B cell (primary cell): ENCODE measurements around the gene KIF16B. TPM values are rescaled to one million over a fixed set of nuclear protein-coding genes. Genes with fewer than 3 reads are reported as not detected.

ENCODE experiments used
- ATAC-seq: fragments of 200-7000 bp; cut with Tn5 transposase; one replicate; pipeline ENCODE4 v1.10.0; 2021; ENCODE audit warnings: low read depth, mild to moderate bottlenecking, moderate number of reproducible peaks, moderate library complexity
- CTCF ChIA-PET: fragments of 350-600 bp; sonication (Branson Sonifier 250); formaldehyde crosslinking; loops from one replicate; lab custom pipeline; 2021; ENCODE audit warnings: antibody characterized with exemption, inconsistent platforms; lab: Charles Lee
- POLR2A ChIA-PET: fragments of 350-600 bp; sonication (Branson Sonifier 250); formaldehyde crosslinking; loops from one replicate; lab custom pipeline; 2021; ENCODE audit warnings: antibody characterized with exemption; lab: Charles Lee
- DNase-seq: peaks from one replicate; pipeline ENCODE4 v3.0.0; 2013
- H2AFZ ChIP-seq: 2 replicates; pipeline ENCODE4 v1.6.1; 2012; ENCODE audit warnings: mild to moderate bottlenecking, low read depth, low read length; ENCODE audit not compliant: insufficient read depth, poor library complexity, severe bottlenecking
- H3K27ac ChIP-seq, 2 donors: 1 replicate in 1 of 2; 2 replicates in 1 of 2; pipeline ENCODE4 v1.5.1; 2012 to 2013; ENCODE audit warnings: low read length in 2 of 2, mild to moderate bottlenecking in 2 of 2, moderate library complexity in 1 of 2
- H3K27me3 ChIP-seq, 4 experiments: fragments of 200-600 bp in 1 of 4; sonication (generic) in 1 of 4; replicated peaks in 1 of 4; 1 replicate in 2 of 4; 2 replicates in 2 of 4; pipeline versions ENCODE4 v1.6.1 to v1.7.0; 2013 to 2016; ENCODE audit warnings: low read length in 3 of 4, mild to moderate bottlenecking in 2 of 4, mixed read lengths in 1 of 4, moderate library complexity in 1 of 4; ENCODE audit not compliant: insufficient read depth in 4 of 4, control insufficient read depth in 3 of 4; ENCODE audit errors: control extremely low read depth in 1 of 4
- H3K36me3 ChIP-seq, 2 experiments: replicated peaks in 1 of 2; 1 replicate in 1 of 2; 2 replicates in 1 of 2; pipeline versions ENCODE4 v1.6.1 to v1.7.1; 2013; ENCODE audit warnings: low read length in 1 of 2; ENCODE audit not compliant: insufficient read depth in 2 of 2, control insufficient read depth in 1 of 2; ENCODE audit errors: control extremely low read depth in 1 of 2, extremely low read depth in 1 of 2
- H3K4me1 ChIP-seq, 2 donors: fragments of 200-600 bp in 1 of 2; sonication (generic) in 1 of 2; 1 replicate in 1 of 2; 2 replicates in 1 of 2; pipeline versions ENCODE4 v1.5.1 to v1.6.1; 2013 to 2017; ENCODE audit warnings: low read length in 2 of 2; ENCODE audit not compliant: control insufficient read depth in 2 of 2, insufficient read depth in 2 of 2
- H3K4me2 ChIP-seq: replicated peaks from 2 replicates; pipeline ENCODE3; 2012; ENCODE audit warnings: mild to moderate bottlenecking, low read depth, low read length; ENCODE audit not compliant: poor library complexity, severe bottlenecking
- H3K4me3 ChIP-seq, 5 experiments: fragments of 200-600 bp in 1 of 5; sonication (generic) in 1 of 5; 1 replicate in 3 of 5; 2 replicates in 2 of 5; pipeline versions ENCODE4 v1.5.1 to v1.7.0; 2011 to 2016; ENCODE audit warnings: low read length in 4 of 5, mild to moderate bottlenecking in 4 of 5, low read depth in 2 of 5, control low read depth in 1 of 5, moderate library complexity in 1 of 5; ENCODE audit not compliant: insufficient read depth in 1 of 5; ENCODE audit errors: control extremely low read depth in 1 of 5, extremely low read depth in 1 of 5
- H3K79me2 ChIP-seq: fragments of 200-600 bp; sonication (generic); one replicate; pipeline ENCODE4 v1.6.0; 2016; ENCODE audit warnings: low read length; ENCODE audit not compliant: control insufficient read depth, insufficient read depth
- H3K9ac ChIP-seq: fragments of 200-600 bp; sonication (generic); 2 replicates; pipeline ENCODE4 v1.6.1; 2017; ENCODE audit warnings: mild to moderate bottlenecking, low read length, moderate library complexity
- H3K9me3 ChIP-seq, 3 donors: one replicate each; pipeline versions ENCODE4 v1.6.1 to v1.7.1; 2013; ENCODE audit warnings: low read length in 2 of 3; ENCODE audit not compliant: control insufficient read depth in 2 of 3, insufficient read depth in 1 of 3; ENCODE audit errors: control extremely low read depth in 1 of 3
- H4K20me1 ChIP-seq: 2 replicates; pipeline ENCODE4 v1.6.0; 2012; ENCODE audit warnings: mild to moderate bottlenecking, low read length; ENCODE audit not compliant: insufficient read depth, control insufficient read depth, poor library complexity, severe bottlenecking
- H3K27ac Mint-ChIP-seq: one replicate; pipeline ENCODE4 v1.8.0; 2021; ENCODE audit warnings: mixed read lengths
- H3K27me3 Mint-ChIP-seq: one replicate; pipeline ENCODE4 v1.8.0; 2021; ENCODE audit warnings: mixed read lengths
- H3K4me1 Mint-ChIP-seq: one replicate; pipeline ENCODE4 v1.8.0; 2021; ENCODE audit warnings: mixed read lengths
- H3K4me3 Mint-ChIP-seq: one replicate; pipeline ENCODE4 v1.8.0; 2021; ENCODE audit warnings: mixed read lengths
- H3K9me3 Mint-ChIP-seq: one replicate; pipeline ENCODE4 v1.8.0; 2022; ENCODE audit warnings: mixed read lengths; ENCODE audit not compliant: insufficient read depth
- EZH2 ChIP-seq: IDR thresholded peaks from 2 replicates; pipeline ENCODE4 v1.6.1; 2012; ENCODE audit warnings: borderline replicate concordance, low read depth, mild to moderate bottlenecking, moderate library complexity, low read length; ENCODE audit not compliant: insufficient read depth, poor library complexity, severe bottlenecking
- WGBS: methylation state at CpG from one replicate; pipeline ENCODE4 v1.1.5; 2013; ENCODE audit warnings: missing lambda C conversion rate; ENCODE audit not compliant: insufficient coverage; 5-methylcytosine and 5-hydroxymethylcytosine counted together
- intact Hi-C: fragments of 100-400 bp; cut with micrococcal nuclease; formaldehyde crosslinking; loops from one replicate; pipeline ENCODE4 v1.10.0; 2022
- polyA minus RNA-seq: library from RNA; depleted of rRNA, polyadenylated mRNA; stranded (reverse); fragments of >200 nt; gene quantifications from 2 replicates; pipeline ENCODE4 v1.2.3, GENCODE V29; 2012
- polyA plus RNA-seq: library from polyadenylated mRNA; depleted of rRNA; stranded (reverse); fragments of >200 nt; gene quantifications from 2 replicates; pipeline ENCODE4 v1.2.3, GENCODE V29; 2012
- total RNA-seq, 2 donors: library from RNA; stranded (reverse); fragments of 120-200 nt in 1 of 2; gene quantifications; 1 replicate in 1 of 2; 2 replicates in 1 of 2; pipeline versions ENCODE4 v1.2.3 to v1.2.4, GENCODE V29; 2013 to 2022
- TF ChIP-seq, protein P1 (sequence below): fragments of 200-600 bp; IDR thresholded peaks from one replicate; pipeline ENCODE4 v1.8.0; 2022; ENCODE audit warnings: antibody characterized with exemption, mild to moderate bottlenecking

Gene KIF16B
- 12.4 and 13.0 TPM in 2 replicates for total RNA-seq
- total RNA-seq (2013): 10.1 TPM
- 4.5 and 4.8 TPM in 2 replicates for polyA plus RNA-seq
- polyA minus RNA-seq: 6.4 and 8.1 TPM in 2 replicates

GRCh38 chr20:16573001-16573965 lies at the start of gene KIF16B:
TSS of gene KIF16B (minus strand) at chr20:16573448. CDS start at chr20:16573275, 173 bp downstream.
- Mint-ChIP-seq H3K27me3 (no peaks in the 10 kb centered on the region), H3K27ac (peak within 1 kb of the TSS; percentile 84), H3K4me3 (peak within 1 kb of the TSS; percentile 92), H3K9me3 (no peaks in the 10 kb centered on the region), H3K4me1 (peaks cover 42% of the 10 kb centered on the region)
- POLR2A ChIA-PET: no interaction called here
- peaks cover 22 to 28% of the 10 kb centered on the region in 2 donors for H3K4me1 ChIP-seq
- H4K20me1 ChIP-seq: no peaks in the 10 kb centered on the region
- peak; percentile 89 for ATAC-seq
- peak within 1 kb of the TSS; percentile 38 to 60 for H3K27ac ChIP-seq
- TF ChIP-seq, protein P1, sequence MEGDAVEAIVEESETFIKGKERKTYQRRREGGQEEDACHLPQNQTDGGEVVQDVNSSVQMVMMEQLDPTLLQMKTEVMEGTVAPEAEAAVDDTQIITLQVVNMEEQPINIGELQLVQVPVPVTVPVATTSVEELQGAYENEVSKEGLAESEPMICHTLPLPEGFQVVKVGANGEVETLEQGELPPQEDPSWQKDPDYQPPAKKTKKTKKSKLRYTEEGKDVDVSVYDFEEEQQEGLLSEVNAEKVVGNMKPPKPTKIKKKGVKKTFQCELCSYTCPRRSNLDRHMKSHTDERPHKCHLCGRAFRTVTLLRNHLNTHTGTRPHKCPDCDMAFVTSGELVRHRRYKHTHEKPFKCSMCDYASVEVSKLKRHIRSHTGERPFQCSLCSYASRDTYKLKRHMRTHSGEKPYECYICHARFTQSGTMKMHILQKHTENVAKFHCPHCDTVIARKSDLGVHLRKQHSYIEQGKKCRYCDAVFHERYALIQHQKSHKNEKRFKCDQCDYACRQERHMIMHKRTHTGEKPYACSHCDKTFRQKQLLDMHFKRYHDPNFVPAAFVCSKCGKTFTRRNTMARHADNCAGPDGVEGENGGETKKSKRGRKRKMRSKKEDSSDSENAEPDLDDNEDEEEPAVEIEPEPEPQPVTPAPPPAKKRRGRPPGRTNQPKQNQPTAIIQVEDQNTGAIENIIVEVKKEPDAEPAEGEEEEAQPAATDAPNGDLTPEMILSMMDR: no peak
- TF ChIP-seq EZH2: no peak
- intact Hi-C loops: loop anchor here (1.0 to 5.0 kb wide), 3 partner anchors 157 to 1894 kb away; partner anchors contain the start of genes DZANK1, POLR3F and SNRPB2
- peaks cover 17% of the 10 kb centered on the region for H3K79me2 ChIP-seq
- DNase-seq: peak; percentile 89
- 7% methylated on average over 61 of the region's 65 CpGs for WGBS
- H3K4me2 ChIP-seq: peak within 1 kb of the TSS; percentile 75
- peak within 1 kb of the TSS; percentile 88 for H2AFZ ChIP-seq
- H3K36me3 ChIP-seq: no peaks in the 10 kb centered on the region
- peak within 1 kb of the TSS; percentile 92 for H3K9ac ChIP-seq
- peak within 1 kb of the TSS; percentile 72 to 86 (median 83) for H3K4me3 ChIP-seq
- H3K9me3 ChIP-seq: no peaks in the 10 kb centered on the region
- H3K27me3 ChIP-seq: no peaks in the 10 kb centered on the region
- CTCF ChIA-PET: no interaction called here

DNA sequence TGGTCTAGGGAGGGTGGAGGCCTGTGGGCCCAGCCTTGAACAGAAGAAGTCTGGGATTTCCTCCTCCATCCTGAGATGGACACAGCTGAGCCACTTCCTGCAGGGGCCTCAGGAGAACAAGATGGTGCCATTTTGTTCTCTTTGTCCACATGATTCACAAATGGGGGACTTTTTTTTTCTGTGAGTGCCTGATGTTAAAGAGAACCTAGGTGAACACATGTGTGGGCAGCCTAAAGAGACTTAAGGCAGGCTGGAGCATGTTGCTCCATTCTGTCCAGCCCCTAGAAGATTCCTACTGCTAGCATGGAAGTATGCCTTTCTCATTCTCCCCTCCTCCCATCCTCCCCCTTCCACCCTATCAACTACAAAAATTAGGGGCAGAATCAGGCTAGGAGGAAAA lies 49.3 kb upstream of the KIF16B start:
- no peak overlapping the region for H2AFZ ChIP-seq
- intact Hi-C loops: no loop called here
- no peaks in the 10 kb centered on the region for H3K79me2 ChIP-seq
- TF ChIP-seq, protein P1: no peak
- TF ChIP-seq EZH2: no peak
- no peaks in the 10 kb centered on the region for H3K36me3 ChIP-seq
- Mint-ChIP-seq H3K4me3 (no peak overlapping the region), H3K27ac (no peak overlapping the region), H3K9me3 (peaks cover 2% of the 10 kb centered on the region), H3K4me1 (no peaks in the 10 kb centered on the region), H3K27me3 (peaks cover 13% of the 10 kb centered on the region)
- no peaks in the 10 kb centered on the region for H3K27me3 ChIP-seq
- no peak overlapping the region for H3K4me2 ChIP-seq
- H4K20me1 ChIP-seq: no peaks in the 10 kb centered on the region
- CTCF ChIA-PET: no interaction called here
- H3K4me3 ChIP-seq: no peak overlapping the region
- H3K27ac ChIP-seq: no peak overlapping the region
- POLR2A ChIA-PET: no interaction called here
- DNase-seq (no peak), ATAC-seq (no peak)
- H3K4me1 ChIP-seq: no peaks in the 10 kb centered on the region
- H3K9ac ChIP-seq: no peak overlapping the region
- peaks cover 0 to 8% (median 0%) of the 10 kb centered on the region in 3 donors for H3K9me3 ChIP-seq
